OCI-LY1 (cell line): ENCODE data around the gene RNF169.

Source experiments
- H2AFZ ChIP-seq: fragments of 200-600 bp; sonication (generic), shearing (Covaris generic); 2 replicates; pipeline ENCODE4 v1.6.0; 2014; ENCODE audit warnings: antibody characterized with exemption, mild to moderate bottlenecking, low read length
- H3F3A ChIP-seq: fragments of 200-600 bp; sonication (generic), shearing (Covaris generic); 2 replicates; pipeline ENCODE4 v1.6.0; 2014; ENCODE audit warnings: mild to moderate bottlenecking, antibody characterized with exemption, low read length, moderate library complexity; ENCODE audit not compliant: insufficient read depth
- H3K27ac ChIP-seq: fragments of 200-600 bp; sonication (generic); 2 replicates; pipeline ENCODE4 v1.5.1; 2014; ENCODE audit warnings: low read length, mixed run types, mild to moderate bottlenecking, low read depth; ENCODE audit not compliant: poor library complexity, severe bottlenecking
- H3K27me3 ChIP-seq: fragments of 200-600 bp; sonication (generic); 2 replicates; pipeline ENCODE4 v1.6.0; 2014; ENCODE audit warnings: antibody characterized with exemption, mild to moderate bottlenecking, low read length, moderate library complexity; ENCODE audit not compliant: insufficient read depth
- H3K36me3 ChIP-seq: fragments of 200-600 bp; sonication (generic); 2 replicates; pipeline ENCODE4 v1.6.1; 2014; ENCODE audit warnings: mild to moderate bottlenecking, antibody characterized with exemption, low read length, moderate library complexity, mixed read lengths; ENCODE audit not compliant: insufficient read depth
- H3K4me1 ChIP-seq: fragments of 200-600 bp; sonication (generic); 2 replicates; pipeline ENCODE4 v1.5.1; 2014; ENCODE audit warnings: mild to moderate bottlenecking, low read length, moderate library complexity; ENCODE audit not compliant: insufficient read depth, severe bottlenecking
- H3K4me2 ChIP-seq: fragments of 200-600 bp; sonication (generic), shearing (Covaris generic); 2 replicates; pipeline ENCODE4 v1.6.1; 2014; ENCODE audit warnings: low read length
- H3K4me3 ChIP-seq: fragments of 200-600 bp; sonication (generic); 2 replicates; pipeline ENCODE4 v1.5.1; 2014; ENCODE audit warnings: low read length, low read depth, mild to moderate bottlenecking, mixed read lengths; ENCODE audit not compliant: poor library complexity, severe bottlenecking
- H3K79me2 ChIP-seq: fragments of 200-600 bp; shearing (Covaris generic); 2 replicates; pipeline ENCODE4 v1.6.1; 2016; ENCODE audit warnings: mixed run types, low read length, mixed read lengths; ENCODE audit not compliant: insufficient read depth
- H3K9ac ChIP-seq: fragments of 200-600 bp; sonication (generic), shearing (Covaris generic); 2 replicates; pipeline ENCODE4 v1.6.1; 2014; ENCODE audit warnings: mild to moderate bottlenecking, low read length, mixed read lengths
- H3K9me2 ChIP-seq: fragments of 200-600 bp; sonication (generic), shearing (Covaris generic); 2 replicates; pipeline ENCODE4 v1.6.1; 2014; ENCODE audit warnings: low read depth, mild to moderate bottlenecking, low read length, mixed read lengths
- H3K9me3 ChIP-seq: fragments of 200-600 bp; shearing (Covaris generic); 2 replicates; pipeline ENCODE4 v1.6.1; 2014; ENCODE audit warnings: low read length, mixed read lengths
- H4K20me1 ChIP-seq: fragments of 200-600 bp; sonication (generic), shearing (Covaris generic); 2 replicates; pipeline ENCODE4 v1.6.0; 2016; ENCODE audit warnings: mild to moderate bottlenecking, low read length; ENCODE audit not compliant: insufficient read depth
- EZH2 ChIP-seq: fragments of 200-600 bp; sonication (generic), shearing (Covaris generic); IDR thresholded peaks from 2 replicates; pipeline ENCODE4 v1.8.0; 2017; ENCODE audit warnings: borderline replicate concordance, mixed run types, mild to moderate bottlenecking, antibody characterized with exemption, low read length, moderate library complexity, mixed read lengths
- TF ChIP-seq, protein P1 (sequence below): fragments of 200-600 bp; sonication (generic), shearing (Covaris generic); IDR thresholded peaks from 2 replicates; pipeline ENCODE4 v1.5.1; 2017; ENCODE audit warnings: mild to moderate bottlenecking, antibody characterized with exemption, low read length, moderate library complexity, mixed read lengths

RNF169 gene

DNA sequence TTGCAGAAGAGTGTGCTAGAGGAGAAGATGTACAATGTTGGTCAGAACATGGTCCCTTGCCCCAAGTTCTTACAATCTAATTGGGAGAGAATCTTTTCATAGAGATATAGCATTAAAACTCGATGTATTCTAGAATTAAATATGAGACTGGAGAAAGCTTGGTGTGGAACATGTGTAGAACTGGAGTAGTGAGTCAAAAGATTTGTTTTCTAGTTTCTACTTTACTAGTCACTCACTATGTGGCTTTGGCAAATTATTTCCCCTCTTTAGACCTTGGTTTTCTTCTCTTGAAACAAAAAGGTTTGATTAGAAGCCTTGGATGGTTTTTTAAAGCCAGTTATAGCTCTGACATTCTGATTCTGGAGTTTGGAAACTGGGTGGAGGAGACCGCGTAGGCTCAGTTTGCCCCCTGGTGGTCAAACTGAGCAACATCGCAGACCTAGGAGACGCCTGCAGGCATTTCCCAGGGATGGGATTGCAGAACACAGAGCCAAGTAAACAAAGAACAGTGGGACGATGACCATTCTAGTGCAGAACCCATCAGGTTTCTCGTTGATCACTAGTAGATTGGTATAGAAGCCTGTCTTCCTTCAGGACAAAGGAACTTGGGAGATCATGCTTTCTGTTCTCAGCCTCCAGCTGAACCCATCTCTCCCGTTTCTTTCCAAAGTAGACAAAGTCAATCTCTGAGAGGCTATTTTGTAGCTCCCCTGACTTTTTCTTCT, 8.9 kb upstream of the RNF169 start:
- Histone ChIP-seq H3K36me3 (no peaks in the 10 kb centered on the region), H3K4me1 (no peaks in the 10 kb centered on the region), H3K4me3 (no peak overlapping the region), H4K20me1 (no peaks in the 10 kb centered on the region), H3K27ac (no peak overlapping the region), H3K4me2 (no peak overlapping the region), H2AFZ (no peak overlapping the region), H3K27me3 (peaks cover 4% of the 10 kb centered on the region; the same call in 1 of the 2 replicates), H3K79me2 (no peaks in the 10 kb centered on the region), H3K9me3 (no peaks in the 10 kb centered on the region), H3K9ac (no peak overlapping the region), H3F3A (no peaks in the 10 kb centered on the region), H3K9me2 (no peaks in the 10 kb centered on the region)
- TF ChIP-seq, protein P1, sequence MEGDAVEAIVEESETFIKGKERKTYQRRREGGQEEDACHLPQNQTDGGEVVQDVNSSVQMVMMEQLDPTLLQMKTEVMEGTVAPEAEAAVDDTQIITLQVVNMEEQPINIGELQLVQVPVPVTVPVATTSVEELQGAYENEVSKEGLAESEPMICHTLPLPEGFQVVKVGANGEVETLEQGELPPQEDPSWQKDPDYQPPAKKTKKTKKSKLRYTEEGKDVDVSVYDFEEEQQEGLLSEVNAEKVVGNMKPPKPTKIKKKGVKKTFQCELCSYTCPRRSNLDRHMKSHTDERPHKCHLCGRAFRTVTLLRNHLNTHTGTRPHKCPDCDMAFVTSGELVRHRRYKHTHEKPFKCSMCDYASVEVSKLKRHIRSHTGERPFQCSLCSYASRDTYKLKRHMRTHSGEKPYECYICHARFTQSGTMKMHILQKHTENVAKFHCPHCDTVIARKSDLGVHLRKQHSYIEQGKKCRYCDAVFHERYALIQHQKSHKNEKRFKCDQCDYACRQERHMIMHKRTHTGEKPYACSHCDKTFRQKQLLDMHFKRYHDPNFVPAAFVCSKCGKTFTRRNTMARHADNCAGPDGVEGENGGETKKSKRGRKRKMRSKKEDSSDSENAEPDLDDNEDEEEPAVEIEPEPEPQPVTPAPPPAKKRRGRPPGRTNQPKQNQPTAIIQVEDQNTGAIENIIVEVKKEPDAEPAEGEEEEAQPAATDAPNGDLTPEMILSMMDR = peak; percentile 92
- TF ChIP-seq EZH2 = no peak

DNA sequence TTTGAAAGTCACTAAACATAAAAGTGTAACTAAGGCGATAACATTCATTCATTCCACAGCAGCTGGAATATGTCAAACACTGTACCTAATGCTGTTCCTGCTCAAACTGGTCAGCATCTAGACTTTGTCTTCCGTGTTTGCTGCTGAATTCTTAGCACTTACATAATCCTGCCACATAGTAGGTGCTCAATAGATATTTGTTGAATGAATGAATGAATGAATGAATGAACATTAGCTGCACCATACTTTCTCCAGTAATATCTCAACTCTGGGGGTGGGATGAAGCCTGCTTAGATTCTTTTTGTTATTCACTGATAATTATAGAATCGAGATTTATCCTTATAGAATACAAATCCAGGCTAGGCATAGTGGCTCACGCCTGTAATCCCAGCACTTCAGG, 6.6 kb upstream of the RNF169 start:
- Histone ChIP-seq H3K79me2 (no peaks in the 10 kb centered on the region), H3K27ac (no peak overlapping the region), H3K4me3 (no peak overlapping the region), H4K20me1 (no peaks in the 10 kb centered on the region), H3K9me3 (no peaks in the 10 kb centered on the region), H3K36me3 (no peaks in the 10 kb centered on the region), H2AFZ (no peak overlapping the region), H3K4me1 (no peaks in the 10 kb centered on the region), H3K4me2 (no peak overlapping the region), H3K9me2 (no peaks in the 10 kb centered on the region), H3F3A (no peaks in the 10 kb centered on the region), H3K27me3 (no peaks in the 10 kb centered on the region), H3K9ac (no peak overlapping the region)
- TF ChIP-seq, protein P1 = no peak
- TF ChIP-seq EZH2 = no peak

DNA sequence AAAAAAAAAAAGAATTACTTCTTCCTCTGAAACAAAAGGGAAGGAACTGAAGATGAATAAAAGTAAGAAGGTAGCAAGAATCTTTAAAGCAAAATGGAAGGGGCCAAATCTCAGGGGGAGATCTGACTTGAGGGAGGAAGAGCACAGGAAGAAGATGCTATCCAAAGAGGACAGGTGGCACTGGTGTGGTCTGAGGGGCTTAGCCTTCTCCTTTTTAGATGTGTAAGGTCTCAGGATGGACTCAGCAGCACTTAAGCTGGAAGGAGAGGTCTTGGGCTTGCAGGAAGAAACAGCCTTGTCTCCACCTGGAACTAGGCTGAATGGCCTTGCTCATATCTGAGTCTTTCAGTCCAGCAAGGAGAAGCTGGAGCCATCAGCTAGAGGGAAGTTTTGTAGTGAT, 5.0 kb upstream of the RNF169 start:
- H3K27ac ChIP-seq = no peak overlapping the region
- TF ChIP-seq, protein P1 = no peak
- TF ChIP-seq EZH2 = no peak
- H3K9me3 ChIP-seq = no peaks in the 10 kb centered on the region

More for the DNA sequence above, 5.0 kb upstream of the RNF169 start:
- Histone ChIP-seq H3K4me1 (peaks cover 8% of the 10 kb centered on the region), H3F3A (no peaks in the 10 kb centered on the region), H3K79me2 (no peaks in the 10 kb centered on the region), H4K20me1 (no peaks in the 10 kb centered on the region), H3K36me3 (no peaks in the 10 kb centered on the region), H3K9me2 (no peaks in the 10 kb centered on the region), H3K4me2 (no peak overlapping the region), H2AFZ (no peak overlapping the region), H3K4me3 (no peak overlapping the region), H3K9ac (no peak overlapping the region), H3K27me3 (no peaks in the 10 kb centered on the region)
